COR-L47 (cell line): ENCODE results near the gene APBB1IP.
"Not testable (repeated sequence)": the region's sequence is repeated elsewhere in the genome, so short reads cannot be mapped to it uniquely, and the experiment has no call there.

Source experiments
- DNase-seq: peaks from one replicate; lab custom pipeline; 2025; lab: John Stamatoyannopoulos, UW

Gene APBB1IP

DNA sequence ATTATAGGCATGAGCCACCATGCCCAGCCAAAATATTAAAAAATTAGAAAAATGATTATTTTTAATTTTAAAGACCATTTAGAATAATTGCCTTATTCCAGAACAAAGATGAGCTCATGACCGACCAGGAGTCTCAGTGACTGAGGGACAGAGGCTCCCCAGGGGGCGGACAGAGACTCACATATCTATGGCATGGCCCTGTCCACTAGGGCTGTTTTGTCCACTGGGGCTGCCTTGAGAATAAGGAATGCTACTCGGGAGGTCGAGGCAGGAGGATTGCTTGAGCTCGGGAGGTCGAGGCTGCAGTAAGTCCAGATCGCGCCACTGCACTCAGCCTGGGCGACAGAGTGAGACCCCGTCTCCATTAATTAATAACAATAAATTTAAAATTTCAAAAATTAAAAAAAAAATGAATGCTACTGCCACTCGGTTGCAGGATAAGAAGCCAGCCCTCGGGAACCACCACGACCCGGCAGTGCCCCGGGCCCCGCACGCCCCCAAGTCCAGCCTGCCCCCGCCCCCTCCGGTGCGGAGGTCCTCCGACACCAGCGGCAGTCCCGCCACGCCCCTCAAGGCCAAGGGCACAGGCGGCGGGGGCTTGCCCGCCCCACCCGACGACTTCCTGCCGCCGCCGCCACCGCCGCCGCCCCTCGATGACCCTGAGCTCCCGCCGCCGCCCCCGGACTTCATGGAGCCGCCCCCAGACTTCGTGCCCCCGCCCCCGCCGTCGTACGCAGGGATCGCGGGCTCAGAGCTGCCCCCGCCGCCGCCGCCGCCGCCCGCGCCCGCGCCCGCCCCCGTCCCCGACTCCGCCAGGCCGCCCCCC lies 128.6 kb downstream of the APBB1IP start:
- peak; percentile 9 for DNase-seq

DNA sequence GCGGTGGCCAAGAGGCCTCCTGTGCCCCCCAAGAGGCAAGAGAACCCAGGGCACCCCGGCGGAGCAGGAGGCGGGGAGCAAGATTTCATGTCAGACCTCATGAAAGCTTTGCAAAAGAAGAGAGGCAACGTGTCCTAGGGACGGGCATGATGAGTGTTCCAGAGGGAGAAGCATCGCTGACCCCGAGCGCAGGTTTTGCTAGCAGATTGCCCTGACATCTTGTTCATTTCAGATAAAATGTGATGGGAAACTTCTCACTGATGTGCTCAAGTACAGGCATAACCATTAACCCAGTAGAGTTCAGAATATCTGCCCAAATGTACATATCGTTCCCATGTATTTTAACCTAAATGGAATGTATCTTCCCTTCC lies 129.2 kb downstream of the APBB1IP start:
- no peak for DNase-seq

DNA sequence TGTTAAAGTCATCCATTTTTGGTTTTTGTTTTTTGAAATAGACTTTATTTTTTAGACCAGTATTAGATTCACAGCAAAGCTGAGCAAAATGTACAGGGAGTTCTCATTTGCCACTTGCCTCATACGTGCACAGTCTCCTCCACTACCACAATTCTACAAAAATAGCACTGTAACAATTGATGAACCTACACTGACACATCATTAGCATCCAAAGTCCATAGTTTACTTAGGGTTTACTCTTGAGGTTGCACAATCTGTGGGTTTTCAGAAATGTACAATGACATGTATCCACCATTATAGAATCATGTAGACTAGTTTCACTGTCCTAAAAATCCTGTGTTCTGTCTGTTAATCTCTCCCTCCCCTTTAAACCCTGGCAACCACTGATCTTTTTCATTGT lies 133.5 kb downstream of the APBB1IP start:
- no peak for DNase-seq

DNA sequence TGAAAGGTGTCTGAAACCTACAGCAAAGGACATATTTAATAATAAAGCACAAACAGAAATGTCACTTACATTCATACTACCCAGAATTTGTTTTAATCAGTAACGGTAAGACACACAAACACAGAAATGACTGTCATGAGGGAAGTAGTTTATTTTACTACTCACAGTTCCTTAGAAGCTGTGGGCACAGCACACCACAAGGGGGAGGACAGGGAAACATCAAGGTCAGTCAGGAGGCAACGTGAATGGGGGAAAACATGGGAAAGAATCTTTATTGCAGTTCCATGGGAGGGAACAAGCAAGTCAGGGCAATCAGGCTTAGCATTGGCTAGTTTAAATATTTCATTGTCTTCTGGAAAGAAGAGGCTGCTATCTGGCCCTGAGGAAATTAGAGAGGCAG lies 135.5 kb downstream of the APBB1IP start:
- DNase-seq: no peak

DNA sequence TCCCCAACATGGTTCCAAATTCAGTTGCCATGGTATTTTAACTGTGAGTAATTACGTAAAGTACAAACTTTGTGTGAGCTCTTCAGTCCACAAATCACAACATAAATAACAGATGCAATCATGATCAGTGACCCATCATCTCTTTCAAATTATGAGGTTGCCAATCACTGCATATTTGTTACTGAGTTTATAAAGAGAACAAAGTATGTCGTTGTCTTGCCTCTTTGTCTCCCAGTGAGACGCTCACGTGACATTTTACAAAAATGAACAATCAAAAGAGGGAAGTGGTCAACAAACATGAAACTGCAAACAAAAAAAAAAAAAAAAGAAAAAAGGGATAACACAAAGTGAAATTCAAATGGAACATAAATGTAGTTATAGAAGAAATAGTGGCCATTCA lies 136.6 kb downstream of the APBB1IP start:
- DNase-seq: no peak

DNA sequence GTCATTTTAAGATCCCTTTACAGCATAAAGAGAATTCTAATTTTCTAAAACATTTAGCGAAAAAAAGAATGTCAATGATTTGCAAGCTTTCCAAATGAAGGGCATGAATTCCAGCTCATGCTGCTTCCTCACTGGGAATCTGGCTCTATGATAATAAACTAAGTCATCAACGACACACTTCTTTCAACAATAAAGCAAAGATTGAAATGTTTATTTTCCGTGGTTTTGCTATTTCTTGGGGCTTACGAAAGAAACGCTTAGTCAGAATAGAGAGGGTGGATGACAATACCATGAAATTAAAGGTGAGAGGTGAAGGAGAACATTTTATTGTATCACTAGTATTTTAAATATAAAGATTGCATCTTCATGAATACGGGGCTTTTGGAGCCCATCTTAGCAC lies 140.2 kb downstream of the APBB1IP start:
- not testable (repeated sequence) for DNase-seq

DNA sequence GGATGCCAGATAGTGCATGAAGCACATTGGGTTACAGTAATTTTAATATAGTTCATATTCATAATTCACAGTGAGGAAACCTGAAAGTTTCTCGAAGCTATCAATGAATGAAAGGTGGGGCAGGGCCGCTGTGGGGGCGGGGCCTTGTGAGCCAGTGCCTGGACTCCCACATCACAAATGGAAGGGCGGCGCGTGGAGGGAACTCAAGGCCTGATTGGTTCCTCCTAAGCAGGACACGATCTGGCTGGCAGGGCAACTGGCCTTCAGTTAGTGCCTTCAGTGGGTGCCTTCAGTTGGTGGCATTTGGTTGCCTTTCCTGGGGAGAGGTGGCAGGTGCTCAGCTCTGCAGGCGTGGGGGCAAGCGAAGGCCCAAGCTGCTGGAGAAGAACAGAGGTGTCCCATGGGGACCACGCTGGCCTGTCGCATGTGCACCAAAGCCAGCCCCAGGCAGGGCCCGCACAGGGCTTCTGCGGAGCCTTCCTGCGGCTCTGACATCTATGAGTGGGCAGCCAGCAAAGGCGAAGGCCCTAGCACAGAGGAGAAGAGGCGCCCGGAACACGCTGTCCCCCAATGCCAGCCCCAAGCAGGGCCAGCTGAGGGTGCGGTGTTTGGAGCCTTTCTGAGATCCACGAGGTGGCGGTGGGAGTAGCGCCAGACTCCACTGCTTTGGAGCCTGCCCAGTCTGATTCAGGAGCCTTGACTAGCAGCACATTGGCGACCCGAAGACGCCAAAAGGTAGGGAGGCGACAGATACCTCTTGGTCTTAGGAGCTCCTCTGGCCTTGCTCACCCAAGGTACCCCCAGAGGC lies 141.3 kb downstream of the APBB1IP start:
- DNase-seq: no peak

DNA sequence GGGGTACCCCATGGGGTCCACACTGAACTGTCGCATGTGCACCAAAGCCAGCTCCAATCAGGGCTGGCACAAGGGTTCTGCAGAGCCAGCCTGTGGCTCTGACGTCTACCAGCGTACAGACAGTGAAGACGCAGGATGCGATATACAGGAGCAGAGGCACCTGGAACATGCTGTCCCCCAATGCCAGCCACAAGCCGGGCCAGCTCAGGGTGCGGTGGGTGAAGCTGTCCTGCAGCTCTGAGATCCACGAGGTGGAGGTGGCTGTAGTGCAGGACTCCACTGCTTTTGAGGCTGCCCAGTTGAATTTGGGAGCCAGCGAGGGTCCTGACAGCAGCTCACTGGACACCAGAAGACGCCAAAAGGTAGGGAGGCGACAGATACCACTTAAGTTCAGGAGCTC lies 148.1 kb downstream of the APBB1IP start:
- no peak for DNase-seq

DNA sequence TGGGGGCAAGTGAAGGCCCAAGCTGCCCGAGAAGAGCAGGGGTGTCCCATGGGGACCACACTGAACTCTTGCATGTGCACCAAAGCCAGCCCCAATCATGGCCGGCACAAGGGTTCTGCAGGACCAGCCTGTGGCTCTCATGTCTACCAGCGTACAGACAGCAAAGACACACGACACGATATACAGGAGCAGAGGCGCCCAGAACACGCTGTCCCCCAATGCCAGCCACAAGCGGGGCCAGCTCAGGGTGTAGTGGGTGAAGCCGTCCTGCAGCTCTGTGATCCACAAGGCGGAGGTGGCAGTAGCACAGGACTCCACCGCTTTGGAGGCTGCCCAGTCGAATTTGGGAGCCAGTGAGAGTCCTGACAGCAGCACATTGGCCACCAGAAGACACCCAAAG lies 150.5 kb downstream of the APBB1IP start:
- no peak for DNase-seq

DNA sequence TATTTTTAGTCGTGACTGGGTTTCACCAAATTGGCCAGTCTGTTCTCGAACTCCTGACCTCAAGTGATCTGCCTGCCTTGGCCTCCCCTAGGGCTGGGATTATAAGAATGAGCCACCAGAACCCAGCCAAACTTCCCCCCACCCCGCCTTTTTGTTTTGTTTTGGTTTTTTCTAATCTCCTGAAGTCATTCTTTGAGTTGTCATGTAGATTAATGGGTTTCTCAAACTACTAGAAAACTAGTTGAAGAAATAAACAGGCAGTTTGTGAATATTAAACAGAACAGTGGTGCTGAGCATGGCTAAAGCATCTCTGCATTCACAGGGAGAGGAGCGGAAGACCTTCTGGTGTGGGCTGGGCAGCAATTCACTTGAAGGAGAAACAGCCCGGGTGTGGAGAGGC lies 151.7 kb downstream of the APBB1IP start:
- not testable (repeated sequence) for DNase-seq

DNA sequence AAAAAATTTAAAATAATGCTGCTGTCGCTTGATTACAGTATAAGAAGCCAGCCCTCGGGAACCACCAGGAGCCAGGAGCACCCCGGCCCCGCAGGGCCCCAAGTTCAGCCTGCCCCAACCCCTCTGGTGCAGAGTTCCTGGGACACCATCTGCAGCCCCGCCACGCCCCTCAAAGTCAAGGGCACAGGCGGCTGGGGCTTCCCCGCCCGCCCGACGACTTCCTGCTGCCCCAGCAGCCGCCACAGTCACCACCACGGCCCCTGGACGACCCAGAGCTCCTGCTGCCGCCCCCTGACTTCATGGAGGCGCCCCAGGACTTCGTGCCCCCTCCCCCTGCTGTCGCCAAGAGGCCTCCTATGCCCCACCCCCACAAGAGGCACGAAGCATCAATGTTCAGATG lies 155.8 kb downstream of the APBB1IP start:
- no peak for DNase-seq

DNA sequence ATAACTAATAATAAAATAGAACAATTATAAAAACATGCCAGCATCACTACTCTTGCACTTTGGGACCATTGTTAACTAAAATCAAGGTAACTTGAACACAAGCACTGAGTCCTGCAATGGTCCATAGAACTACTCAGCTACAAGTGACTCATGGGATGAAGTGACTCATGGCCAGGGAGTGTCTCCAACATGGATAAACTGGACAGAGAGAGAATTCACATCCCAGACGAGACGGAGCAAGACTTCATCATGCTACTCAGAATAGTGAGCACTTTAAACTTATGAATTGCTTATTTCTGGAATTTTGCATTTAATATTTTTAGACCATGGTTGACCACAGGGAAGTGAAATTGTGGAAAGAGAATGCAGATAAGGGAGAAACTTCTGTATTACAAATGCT lies 165.1 kb downstream of the APBB1IP start:
- not testable (repeated sequence) for DNase-seq

DNA sequence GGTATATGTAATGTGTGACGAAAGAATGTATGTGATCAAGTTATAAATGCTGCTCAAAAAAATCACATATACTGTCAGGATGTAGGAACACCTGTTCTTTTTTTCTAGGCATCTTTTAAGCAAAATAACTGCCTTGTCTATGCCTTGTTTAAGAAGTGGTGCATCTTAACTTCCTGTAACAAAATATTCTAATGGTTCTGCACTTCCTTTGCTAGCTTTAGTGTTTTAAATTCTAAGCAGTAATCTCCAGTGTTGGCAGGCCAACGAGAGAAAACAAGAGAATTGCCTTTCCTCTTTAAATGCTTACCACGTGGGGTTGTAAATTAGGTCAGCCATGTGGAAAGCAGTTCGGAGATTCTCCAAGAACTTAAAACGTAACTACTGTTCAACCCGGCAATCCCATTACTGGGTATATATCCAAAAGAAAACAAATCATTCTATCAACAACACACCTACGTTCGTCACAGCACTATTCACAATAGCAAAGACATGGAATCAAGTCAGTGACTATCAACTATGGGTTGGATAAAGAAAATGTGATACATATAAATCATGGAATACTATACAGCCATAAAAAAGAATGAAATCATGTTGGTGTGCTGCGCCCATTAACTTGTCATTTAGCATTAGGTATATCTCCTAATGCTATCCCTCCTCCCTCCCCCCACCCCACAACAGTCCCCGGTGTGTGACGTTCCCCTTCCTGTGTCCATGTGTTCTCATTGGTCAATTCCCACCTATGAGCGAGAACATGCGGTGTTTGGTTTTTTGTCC lies 166.4 kb downstream of the APBB1IP start:
- DNase-seq: not testable (repeated sequence)

DNA sequence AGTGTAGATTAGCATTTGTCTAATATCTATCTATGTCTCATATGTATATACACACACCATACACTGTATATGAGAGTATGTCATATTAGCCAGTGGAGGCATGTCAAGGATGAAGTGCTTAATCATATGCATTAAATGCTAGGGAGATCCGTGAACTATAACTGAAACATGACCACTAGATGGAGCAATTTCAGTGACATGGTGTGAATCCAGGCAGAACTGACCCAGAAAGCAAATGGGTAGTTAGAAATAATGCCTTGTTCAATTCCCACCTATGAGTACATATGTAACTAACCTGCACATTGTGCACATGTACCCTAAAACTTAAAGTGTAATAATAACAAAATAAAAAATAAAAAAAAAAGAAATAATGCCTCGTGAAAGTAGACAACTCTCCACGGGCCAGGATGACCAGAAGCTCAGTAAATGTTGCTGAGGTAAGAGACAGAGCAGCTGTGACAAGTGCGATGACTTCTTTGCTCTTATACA lies 168.3 kb downstream of the APBB1IP start:
- DNase-seq: not testable (repeated sequence)

DNA sequence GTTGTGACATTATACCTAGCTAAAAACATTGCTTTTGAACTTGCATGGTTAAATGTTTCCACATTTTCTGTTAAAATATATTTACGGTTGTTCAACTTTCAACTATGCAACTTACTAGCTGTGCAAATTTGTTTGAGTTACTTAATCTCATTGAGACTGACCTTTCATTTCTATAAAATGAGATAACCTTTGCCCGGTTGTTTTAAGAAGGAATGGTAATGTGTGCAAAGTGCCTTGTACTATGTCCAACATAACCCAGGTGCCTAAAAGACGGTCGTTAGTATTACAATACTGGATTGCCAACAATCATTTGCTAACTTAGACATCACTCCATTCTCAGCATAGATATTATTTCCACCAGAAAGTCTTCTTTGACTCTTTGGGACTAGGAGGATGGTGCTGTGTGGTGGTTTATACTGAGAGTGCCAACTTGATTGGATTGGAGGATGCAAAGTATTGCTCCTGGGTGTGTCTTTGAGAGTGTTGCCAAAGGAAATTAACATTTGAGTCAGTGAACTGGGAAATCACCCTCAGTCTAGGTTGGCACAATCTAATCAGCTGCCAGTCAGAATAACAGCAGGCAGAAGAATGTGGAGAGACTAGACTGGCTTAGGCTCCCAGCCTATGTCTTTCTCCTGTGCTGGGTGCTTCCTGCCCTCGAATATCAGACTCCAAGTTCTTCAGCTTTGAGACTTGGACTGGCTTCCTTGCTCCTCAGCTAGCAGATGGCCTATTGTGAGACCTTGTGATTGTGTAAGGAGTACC lies 174.2 kb downstream of the APBB1IP start:
- no peak for DNase-seq
